ENCODE data around the gene HOXA3.

DNA sequence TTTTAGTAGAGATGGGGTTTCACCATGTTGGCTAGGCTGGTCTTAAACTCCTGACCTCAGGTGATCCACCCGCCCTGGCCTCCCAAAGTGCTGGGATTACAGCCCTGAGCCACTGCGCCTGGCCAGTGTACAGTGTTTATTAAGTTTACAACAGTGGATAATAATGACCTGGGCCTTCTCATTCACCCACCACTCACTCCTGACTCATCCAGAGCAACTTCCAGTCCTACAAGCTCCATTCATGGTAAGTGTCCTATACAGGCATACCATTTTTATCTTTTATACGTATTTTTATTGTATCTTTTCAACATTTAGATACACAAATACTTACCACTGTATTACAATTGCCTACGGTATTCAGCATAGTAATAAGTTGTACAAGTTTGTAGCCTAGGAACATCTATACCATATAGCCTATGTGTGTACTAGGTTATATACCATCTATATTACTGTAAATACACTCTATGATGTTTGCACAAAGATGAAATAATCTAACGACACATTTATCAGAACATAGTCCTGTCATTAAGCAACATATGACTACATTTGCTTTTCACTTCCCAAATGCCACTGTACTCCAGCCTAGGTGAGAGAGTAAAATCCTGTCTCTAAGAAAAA, 73.7 kb downstream of the HOXA3 start:
- TF ChIP-seq, protein P1, sequence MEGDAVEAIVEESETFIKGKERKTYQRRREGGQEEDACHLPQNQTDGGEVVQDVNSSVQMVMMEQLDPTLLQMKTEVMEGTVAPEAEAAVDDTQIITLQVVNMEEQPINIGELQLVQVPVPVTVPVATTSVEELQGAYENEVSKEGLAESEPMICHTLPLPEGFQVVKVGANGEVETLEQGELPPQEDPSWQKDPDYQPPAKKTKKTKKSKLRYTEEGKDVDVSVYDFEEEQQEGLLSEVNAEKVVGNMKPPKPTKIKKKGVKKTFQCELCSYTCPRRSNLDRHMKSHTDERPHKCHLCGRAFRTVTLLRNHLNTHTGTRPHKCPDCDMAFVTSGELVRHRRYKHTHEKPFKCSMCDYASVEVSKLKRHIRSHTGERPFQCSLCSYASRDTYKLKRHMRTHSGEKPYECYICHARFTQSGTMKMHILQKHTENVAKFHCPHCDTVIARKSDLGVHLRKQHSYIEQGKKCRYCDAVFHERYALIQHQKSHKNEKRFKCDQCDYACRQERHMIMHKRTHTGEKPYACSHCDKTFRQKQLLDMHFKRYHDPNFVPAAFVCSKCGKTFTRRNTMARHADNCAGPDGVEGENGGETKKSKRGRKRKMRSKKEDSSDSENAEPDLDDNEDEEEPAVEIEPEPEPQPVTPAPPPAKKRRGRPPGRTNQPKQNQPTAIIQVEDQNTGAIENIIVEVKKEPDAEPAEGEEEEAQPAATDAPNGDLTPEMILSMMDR (IDR thresholded peaks at IDR 0.05), result no peak
- TF ChIP-seq POLR2A (IDR thresholded peaks at IDR 0.05) (no peak), EP300 (IDR thresholded peaks at IDR 0.05) (no peak)

Measured in ovary (tissue), 3 donors.